NCI-H510A treated with DMSO at 0.1 percent for 48 hours (cell line): ENCODE measurements around the gene GPR176.
"Not testable (repeated sequence)": the region's sequence is repeated elsewhere in the genome, so short reads cannot be mapped to it uniquely, and the experiment has no call there.

Experiments
- DNase-seq: peaks from one replicate; lab custom pipeline; 2025; lab: John Stamatoyannopoulos, UW

GPR176 gene

DNA sequence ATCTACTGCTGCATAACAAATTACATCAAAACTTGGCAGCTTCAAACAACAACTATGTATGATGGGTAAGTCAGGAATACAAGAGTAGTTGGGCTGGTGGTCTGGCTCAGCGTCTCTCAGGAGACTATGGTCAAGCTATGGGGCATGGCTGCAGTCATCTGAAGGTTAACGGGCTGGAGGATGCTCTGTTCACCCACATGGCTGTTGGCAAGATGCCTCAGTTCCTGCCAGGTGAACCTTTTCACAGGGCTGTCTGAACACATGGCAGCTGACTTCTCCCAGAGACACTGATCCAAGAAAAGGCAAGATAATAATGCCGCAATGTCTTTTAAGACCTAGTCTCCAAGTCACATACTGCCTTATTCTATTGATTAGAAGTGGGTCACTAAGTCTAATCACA is 63.7 kb downstream of the GPR176 start:
- no peak for DNase-seq

DNA sequence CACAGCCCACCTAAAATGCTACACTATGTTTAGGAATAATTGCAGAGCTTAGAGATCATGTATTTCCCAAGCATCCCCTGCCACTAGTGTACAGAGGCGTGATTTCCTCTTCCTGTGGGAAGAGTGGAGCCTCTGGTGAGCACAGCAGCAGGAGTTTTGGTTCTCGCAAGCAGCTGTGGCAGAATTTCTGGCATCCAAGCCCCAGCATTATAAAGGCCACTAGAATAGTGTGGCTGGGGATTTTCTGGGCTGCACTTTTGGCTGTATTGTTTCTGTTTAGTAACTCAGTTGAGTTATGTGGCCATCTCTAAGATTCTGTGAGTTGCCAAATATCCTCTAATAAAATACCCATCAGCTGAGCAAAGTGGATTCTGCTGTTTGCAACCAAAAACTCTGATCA is 64.7 kb downstream of the GPR176 start:
- DNase-seq: no peak

- DNase-seq: no peak
Observed at GRCh38 chr15:39854161-39854560, 65.9 kb downstream of the GPR176 start.

DNA sequence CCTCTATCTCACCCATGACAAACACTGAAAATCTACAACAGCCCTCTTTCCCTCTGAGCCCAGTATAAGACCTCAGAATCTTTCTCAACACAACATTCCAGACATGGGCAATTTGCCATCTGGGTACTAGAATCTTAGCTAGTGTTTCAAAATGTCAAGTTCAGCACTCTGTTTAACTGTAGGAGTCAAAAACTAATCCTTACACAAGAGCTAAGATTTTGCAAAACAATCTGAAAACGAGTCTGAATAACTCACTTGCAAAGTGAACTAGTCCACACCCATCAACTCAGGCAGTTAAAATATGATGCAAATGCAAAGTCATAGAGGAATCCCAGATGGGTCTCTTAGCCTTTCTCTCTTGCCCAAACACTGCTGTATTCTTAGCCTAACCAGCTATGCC is 67.8 kb downstream of the GPR176 start:
- no peak for DNase-seq

DNA sequence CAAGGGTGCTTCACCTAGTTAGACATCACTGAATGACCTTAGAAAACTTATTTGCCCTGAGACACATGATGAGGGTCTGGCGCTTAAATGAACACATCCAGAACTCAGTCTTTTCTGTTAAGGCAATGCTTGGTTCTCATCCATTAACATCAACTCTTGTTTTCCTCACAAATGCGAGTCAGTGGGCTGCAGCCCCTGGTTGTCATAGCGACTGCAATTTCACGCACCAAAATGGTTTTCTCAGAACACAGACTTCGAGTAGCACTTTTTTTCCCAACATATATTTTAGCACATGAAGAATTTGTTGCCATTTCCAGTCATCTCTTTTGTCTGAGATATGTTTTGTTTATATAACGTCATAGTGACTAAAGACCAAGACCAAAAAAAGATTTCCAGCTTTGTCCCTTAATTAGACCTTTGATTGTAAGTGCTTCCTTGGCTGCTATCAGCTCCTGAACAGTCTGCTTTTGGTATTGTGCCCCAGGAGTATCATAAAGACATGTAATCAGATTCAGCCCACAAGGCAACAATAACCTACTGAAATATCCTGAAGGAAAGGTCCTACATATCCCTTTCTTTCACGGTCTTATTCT is 68.5 kb downstream of the GPR176 start:
- no peak for DNase-seq

GRCh38 chr15:39850436-39850835 is 69.6 kb downstream of the GPR176 start:
- no peak for DNase-seq

DNA sequence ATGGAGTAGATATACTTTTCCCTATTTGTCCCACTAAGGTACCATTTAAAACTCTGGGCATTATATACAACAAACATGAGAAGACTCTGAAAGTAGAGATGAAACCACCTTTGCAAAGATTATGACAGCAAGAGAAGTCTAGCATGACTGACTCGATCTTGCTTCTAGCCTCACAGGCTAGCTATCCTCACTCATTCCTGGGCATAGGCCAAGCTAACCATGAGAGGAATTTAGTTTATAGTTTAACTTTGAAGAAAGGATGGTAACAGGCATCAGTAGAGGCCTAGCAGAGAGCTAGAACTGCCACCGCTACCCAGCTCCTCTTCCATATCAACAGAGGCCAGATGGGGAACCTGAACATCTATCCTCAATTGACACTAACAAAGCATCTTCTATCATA is 74.0 kb downstream of the GPR176 start:
- no peak for DNase-seq

- no peak for DNase-seq
Observed at GRCh38 chr15:39845582-39845981, 74.5 kb downstream of the GPR176 start.

GRCh38 chr15:39843565-39843964 is 76.5 kb downstream of the GPR176 start:
- no peak for DNase-seq

DNA sequence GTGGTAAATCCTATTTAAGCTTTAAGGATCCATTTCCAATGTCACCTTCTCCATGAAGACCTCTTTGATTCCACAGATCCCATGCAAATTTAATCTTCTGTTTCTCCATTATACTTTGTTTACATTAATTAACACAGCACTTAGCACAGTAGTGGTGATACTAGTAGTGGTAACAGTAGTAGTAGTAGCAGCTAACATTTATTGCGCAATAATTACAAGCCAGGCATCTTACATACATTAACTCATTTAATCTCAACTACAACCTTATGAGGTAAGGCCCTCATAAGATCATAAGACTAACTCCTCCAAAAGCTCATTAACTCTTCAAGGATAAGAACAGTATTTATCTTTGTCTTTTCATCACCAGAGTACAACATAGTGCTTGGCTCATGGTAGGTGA is 82.6 kb downstream of the GPR176 start:
- DNase-seq: no peak

DNA sequence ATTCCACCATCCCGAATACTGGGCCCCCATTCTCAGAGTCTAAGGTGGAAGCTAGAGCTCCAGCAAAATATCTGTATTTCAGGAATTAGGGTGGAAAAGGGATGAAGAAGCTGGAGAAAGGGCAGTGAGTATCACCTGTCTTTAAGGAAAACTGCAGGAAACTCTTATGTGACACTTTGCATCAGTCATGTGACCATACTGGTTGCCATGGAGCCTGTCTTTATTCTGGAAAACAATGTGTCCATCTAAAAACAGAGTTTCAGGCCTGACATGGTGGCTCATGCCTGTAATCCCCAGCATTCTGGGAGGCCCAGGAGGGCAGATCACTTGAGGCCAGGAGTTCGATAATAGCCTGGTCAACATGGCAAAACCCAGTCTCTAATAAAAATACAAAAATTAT is 84.5 kb downstream of the GPR176 start:
- peak; percentile 19 for DNase-seq

DNA sequence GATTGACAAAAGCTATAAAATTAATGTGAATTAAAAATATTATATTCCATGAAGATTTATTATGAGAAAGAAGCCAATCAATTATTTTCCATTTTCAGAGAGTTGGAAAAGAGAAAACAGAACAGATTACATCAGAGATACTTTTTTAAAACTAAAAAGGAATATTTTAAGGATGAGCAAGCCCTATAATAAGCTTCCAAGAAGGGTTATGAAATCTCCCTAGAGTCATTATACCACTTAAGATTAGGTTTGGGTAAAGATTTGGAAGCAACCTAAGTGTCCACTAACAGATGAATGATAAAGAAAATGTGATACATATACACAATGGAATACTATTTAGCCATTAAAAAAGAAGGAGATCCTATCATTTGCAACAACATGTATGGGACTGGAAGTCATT is 85.8 kb downstream of the GPR176 start:
- no peak for DNase-seq

DNA sequence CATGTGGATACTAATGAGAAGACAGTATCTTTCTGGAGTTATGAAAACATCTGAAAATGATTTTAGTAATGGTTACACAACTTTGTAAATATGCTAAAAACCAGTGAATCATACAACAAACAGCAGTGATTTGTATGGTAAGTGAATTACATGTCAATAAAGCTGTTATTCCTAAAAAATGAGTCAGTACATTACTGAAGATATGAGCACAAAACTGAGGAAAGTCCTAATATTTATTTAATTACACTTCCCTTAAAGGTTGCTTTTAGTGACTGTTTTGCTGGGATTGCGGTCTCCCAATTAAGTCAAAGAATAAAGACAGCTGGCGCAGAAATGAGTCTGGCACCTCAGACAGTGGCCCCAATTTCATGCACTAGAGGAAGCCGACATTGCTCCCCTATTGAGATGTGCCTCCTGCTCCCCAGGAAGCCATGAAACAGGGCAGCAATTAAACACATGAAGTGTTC is 86.5 kb downstream of the GPR176 start:
- DNase-seq: no peak

DNA sequence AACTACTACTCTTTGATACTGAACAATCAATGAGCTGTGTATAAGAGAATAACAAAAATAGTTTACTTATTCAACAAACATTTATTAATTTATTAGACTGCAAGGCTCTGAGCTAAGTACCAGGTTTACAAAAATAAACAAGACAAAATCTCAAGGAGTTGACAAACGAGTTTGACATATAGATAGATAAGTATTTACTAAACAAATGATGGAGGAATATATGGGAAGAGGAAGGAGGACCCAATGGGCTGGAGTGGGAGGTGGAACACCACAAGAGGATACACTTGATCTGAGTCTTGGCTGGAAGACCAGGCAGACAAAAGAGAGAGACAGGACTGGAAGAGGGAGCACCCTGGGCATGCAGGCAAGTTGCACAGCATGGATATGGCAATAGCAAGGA is 89.9 kb downstream of the GPR176 start:
- peak; percentile 16 for DNase-seq

- DNase-seq: peak; percentile 33
Observed at GRCh38 chr15:39828374-39828931, 91.6 kb downstream of the GPR176 start.

DNA sequence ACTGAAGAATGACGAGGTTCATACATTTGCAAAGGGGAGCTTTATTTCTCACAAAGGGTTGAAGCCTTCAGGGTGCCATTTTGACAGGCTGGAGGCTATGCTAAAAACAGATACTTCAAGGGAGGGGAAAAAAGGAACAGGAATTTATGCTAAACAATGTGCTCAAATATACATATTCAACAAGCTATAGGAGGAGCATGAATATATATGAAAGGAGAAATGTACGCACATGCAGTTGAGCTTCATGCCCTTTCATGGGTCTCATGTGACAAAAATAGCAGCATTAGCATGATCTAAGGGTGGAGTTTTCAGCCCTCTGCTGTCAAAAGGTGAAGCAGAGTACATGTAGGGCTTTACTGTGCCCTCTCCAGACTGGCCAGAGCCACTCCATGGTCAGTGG is 93.1 kb downstream of the GPR176 start:
- no peak for DNase-seq

DNA sequence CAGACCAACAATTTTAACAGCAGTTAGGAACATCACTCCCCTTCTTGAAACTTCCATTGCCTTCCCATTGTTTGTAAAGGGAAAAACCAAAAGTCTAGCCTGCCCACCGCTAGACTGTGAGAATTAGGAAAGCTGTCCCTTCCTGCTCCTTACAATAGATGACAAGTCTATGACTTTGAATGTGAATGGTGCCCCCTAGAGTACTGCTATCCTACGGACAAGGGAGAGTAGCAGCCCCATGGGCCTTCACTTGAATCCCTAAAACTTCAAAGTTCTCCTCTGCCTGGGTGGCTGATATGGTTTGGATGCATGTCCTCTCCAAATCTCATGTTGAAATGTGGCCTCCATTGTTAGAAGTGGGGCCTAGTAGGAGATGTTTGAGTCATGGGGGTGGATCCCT is 96.4 kb downstream of the GPR176 start:
- no peak for DNase-seq

- DNase-seq: no peak
Observed at GRCh38 chr15:39820050-39820602, 99.9 kb downstream of the GPR176 start.

DNA sequence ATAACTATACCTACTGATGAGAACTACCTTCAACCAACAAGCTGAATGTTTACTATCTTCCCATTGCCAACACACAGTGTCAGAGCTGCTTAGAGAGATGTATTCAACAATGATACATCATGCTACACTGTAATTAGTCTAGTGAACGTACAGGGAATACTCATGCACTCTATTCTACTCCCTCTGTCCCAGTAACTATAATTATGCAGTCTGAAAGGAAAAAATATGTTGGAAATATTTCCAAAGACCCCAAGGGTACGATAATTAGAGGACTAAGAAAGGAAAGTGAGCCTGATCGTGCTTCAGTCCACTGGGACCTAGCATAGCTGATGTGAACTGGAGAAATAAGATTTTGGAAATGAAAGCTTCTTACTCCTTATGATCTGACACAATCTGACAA is 100.5 kb downstream of the GPR176 start:
- DNase-seq: no peak

DNA sequence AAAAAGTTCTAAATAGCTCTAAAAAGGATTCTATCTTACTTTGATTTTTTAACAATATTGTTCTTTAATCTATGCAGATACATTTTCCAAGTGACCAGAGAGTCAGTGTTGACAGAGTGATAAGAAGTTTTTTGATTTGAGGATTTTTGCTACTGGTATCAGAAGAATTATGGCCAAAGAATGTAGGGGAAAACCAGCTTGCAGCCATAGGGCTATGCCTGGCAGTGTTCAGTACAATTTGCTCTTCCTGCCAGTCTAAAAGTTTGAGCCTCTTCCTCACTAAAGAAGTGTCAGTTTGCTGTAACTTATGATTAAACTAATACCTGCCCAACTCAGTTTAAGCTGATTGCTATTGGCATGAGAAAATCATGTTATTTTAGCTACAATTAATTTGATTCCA is 102.2 kb downstream of the GPR176 start:
- DNase-seq: no peak

GRCh38 chr15:39814489-39814888 is 105.6 kb downstream of the GPR176 start:
- DNase-seq: no peak

- DNase-seq: not testable (repeated sequence)
Observed at GRCh38 chr15:39812651-39813050, 107.4 kb downstream of the GPR176 start.

- DNase-seq: no peak
Observed at GRCh38 chr15:39808909-39809308, 111.2 kb downstream of the GPR176 start.

DNA sequence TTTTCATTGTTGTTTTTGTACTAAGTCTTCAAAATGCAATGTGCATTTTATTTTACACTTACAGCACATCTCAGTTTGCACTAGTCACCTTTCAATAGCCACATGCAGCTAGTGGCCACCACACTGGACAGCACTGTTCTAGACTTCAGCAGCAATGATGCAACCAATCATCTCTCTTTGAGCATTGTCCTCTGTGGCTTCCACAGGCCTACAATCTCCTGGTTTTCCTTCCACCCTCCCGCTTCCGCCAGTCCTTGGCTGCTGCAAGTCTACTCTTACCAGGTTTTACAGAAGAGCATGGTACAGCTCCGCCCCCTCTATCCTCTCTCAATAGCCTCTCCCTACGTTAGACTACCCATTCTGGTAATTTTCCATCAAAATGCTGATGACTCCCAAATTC is 112.3 kb downstream of the GPR176 start:
- no peak for DNase-seq
